Neuronal stem cell (in vitro differentiated cells): ENCODE data around the gene SLX4IP.

ENCODE experiments used
- DNase-seq: peaks from one replicate; pipeline ENCODE4 v3.0.0-alpha.2; 2013; ENCODE audit warnings: low spot score
- H2AFZ ChIP-seq: one replicate; pipeline ENCODE4 v1.6.1; 2013; ENCODE audit warnings: mild to moderate bottlenecking, low read length, inconsistent platforms
- H2AK5ac ChIP-seq: 2 replicates; pipeline ENCODE4 v1.6.1; 2013; ENCODE audit warnings: low read depth, mild to moderate bottlenecking, inconsistent platforms, low read length, moderate library complexity, mixed read lengths
- H2BK120ac ChIP-seq: 2 replicates; pipeline ENCODE4 v1.6.1; 2013; ENCODE audit warnings: low read depth, mild to moderate bottlenecking, inconsistent platforms, low read length, moderate library complexity, mixed read lengths
- H2BK12ac ChIP-seq: one replicate; pipeline ENCODE4 v1.6.1; 2013; ENCODE audit warnings: low read length, inconsistent platforms
- H2BK15ac ChIP-seq: 2 replicates; pipeline ENCODE4 v1.6.1; 2013; ENCODE audit warnings: mild to moderate bottlenecking, low read length, inconsistent platforms, mixed read lengths
- H2BK5ac ChIP-seq: one replicate; pipeline ENCODE4 v1.6.1; 2013; ENCODE audit warnings: inconsistent platforms, mild to moderate bottlenecking, low read length, moderate library complexity
- H3K14ac ChIP-seq: one replicate; pipeline ENCODE4 v1.6.1; 2013; ENCODE audit warnings: low read length, inconsistent platforms
- H3K18ac ChIP-seq: 2 replicates; pipeline ENCODE4 v1.6.1; 2013; ENCODE audit warnings: low read length, inconsistent platforms
- H3K23ac ChIP-seq: 2 replicates; pipeline ENCODE4 v1.6.1; 2013; ENCODE audit warnings: low read depth, mild to moderate bottlenecking, mixed read lengths, low read length, inconsistent platforms; ENCODE audit not compliant: poor library complexity
- H3K27ac ChIP-seq: replicated peaks from 3 replicates; pipeline ENCODE4 v1.5.1; 2013; ENCODE audit warnings: low read length, inconsistent platforms
- H3K27me3 ChIP-seq, 3 experiments: 2 replicates each; pipeline ENCODE4 v1.6.1; 2013; ENCODE audit warnings: low read length in 3 of 3, mild to moderate bottlenecking in 2 of 3, inconsistent platforms in 1 of 3, low read depth in 1 of 3, mixed read lengths in 1 of 3, moderate library complexity in 1 of 3; ENCODE audit not compliant: control insufficient read depth in 3 of 3, insufficient read depth in 3 of 3
- H3K36me3 ChIP-seq, 2 donors: replicated peaks in 1 of 2; 2 replicates each; pipeline ENCODE4 v1.6.1; 2013; ENCODE audit warnings: low read length in 2 of 2; ENCODE audit not compliant: control insufficient read depth in 2 of 2, insufficient read depth in 2 of 2
- H3K4ac ChIP-seq: 2 replicates; pipeline ENCODE4 v1.6.1; 2013; ENCODE audit warnings: inconsistent platforms, mild to moderate bottlenecking, low read length, moderate library complexity
- H3K4me1 ChIP-seq, 2 donors: 1 replicate in 1 of 2; 2 replicates in 1 of 2; pipeline ENCODE4 v1.6.1; 2013; ENCODE audit warnings: low read length in 2 of 2, low read depth in 1 of 2; ENCODE audit not compliant: control insufficient read depth in 2 of 2, insufficient read depth in 1 of 2
- H3K4me2 ChIP-seq: one replicate; pipeline ENCODE4 v1.6.1; 2013; ENCODE audit warnings: mild to moderate bottlenecking, low read length, inconsistent platforms; ENCODE audit not compliant: insufficient read depth, poor library complexity, severe bottlenecking
- H3K4me3 ChIP-seq, 2 donors: 2 replicates each; pipeline ENCODE4 v1.5.1; 2013; ENCODE audit warnings: low read length in 2 of 2, mild to moderate bottlenecking in 2 of 2, inconsistent platforms in 1 of 2, moderate library complexity in 1 of 2
- H3K79me1 ChIP-seq: one replicate; pipeline ENCODE4 v1.6.1; 2013; ENCODE audit warnings: low read depth, mild to moderate bottlenecking, inconsistent platforms, low read length, moderate library complexity
- H3K9ac ChIP-seq: one replicate; pipeline ENCODE4 v1.6.1; 2013; ENCODE audit warnings: mild to moderate bottlenecking, low read depth, low read length, inconsistent platforms; ENCODE audit not compliant: poor library complexity
- H3K9me3 ChIP-seq, 2 donors: replicated peaks in 1 of 2; 2 replicates each; pipeline versions ENCODE3 to v1.6.1; 2013; ENCODE audit warnings: low read length in 2 of 2, mild to moderate bottlenecking in 2 of 2, inconsistent platforms in 1 of 2, low read depth in 1 of 2, mixed read lengths in 1 of 2, moderate library complexity in 1 of 2; ENCODE audit not compliant: control insufficient read depth in 2 of 2, insufficient read depth in 1 of 2
- H4K8ac ChIP-seq: one replicate; pipeline ENCODE4 v1.6.1; 2013; ENCODE audit warnings: low read depth, mild to moderate bottlenecking, inconsistent platforms, low read length, moderate library complexity
- H4K91ac ChIP-seq: one replicate; pipeline ENCODE4 v1.6.1; 2013; ENCODE audit warnings: low read length, low read depth, mild to moderate bottlenecking, inconsistent platforms; ENCODE audit not compliant: poor library complexity
- WGBS, 2 donors: extraction: QIAGEN DNeasy Blood & Tissue Kit; methylation state at CpG; one replicate each; pipeline ENCODE4 v1.1.7; 2013; ENCODE audit warnings: missing lambda C conversion rate in 2 of 2, mixed read lengths in 1 of 2; ENCODE audit not compliant: insufficient read length in 2 of 2, insufficient replicate concordance in 1 of 2; ENCODE audit errors: extremely low coverage in 2 of 2; 5-methylcytosine and 5-hydroxymethylcytosine counted together

The SLX4IP gene

GRCh38 chr20:10590950-10591671, 156.0 kb downstream of the SLX4IP start:
- no CpG with 5 or more reads among the region's 1 CpG for WGBS, 2 donors
- H3K9ac ChIP-seq = no peak overlapping the region

GRCh38 chr20:10591946-10592521, 156.9 kb downstream of the SLX4IP start:
- Histone ChIP-seq H2BK5ac (no peak overlapping the region), H3K79me1 (no peaks in the 10 kb centered on the region), H3K4ac (no peak overlapping the region), H3K4me2 (no peak overlapping the region), H3K9ac (no peak overlapping the region), H3K27ac (no peak overlapping the region), H3K9me3 (no peaks in the 10 kb centered on the region), H4K8ac (no peak overlapping the region), H2BK120ac (no peak overlapping the region), H2AK5ac (no peak overlapping the region), H3K23ac (no peak overlapping the region), H4K91ac (no peak overlapping the region), H3K18ac (no peak overlapping the region), H3K14ac (no peak overlapping the region), H3K4me1 (peaks cover 0 to 2% of the 10 kb centered on the region in 2 donors), H3K36me3 (no peaks in the 10 kb centered on the region), H2AFZ (no peak overlapping the region), H3K27me3 (no peaks in the 10 kb centered on the region), H3K4me3 (no peak overlapping the region), H2BK12ac (no peak overlapping the region), H2BK15ac (no peak overlapping the region)
- DNase-seq = no peak
- no CpG with 5 or more reads among the region's 2 CpGs for WGBS, 2 donors

More at GRCh38 chr20:10590950-10591671, 156.0 kb downstream of the SLX4IP start:
- Histone ChIP-seq H3K4me2 (no peak overlapping the region), H3K27ac (no peak overlapping the region), H3K27me3 (no peaks in the 10 kb centered on the region), H2AK5ac (no peak overlapping the region), H3K4me3 (no peak overlapping the region), H2BK12ac (no peak overlapping the region), H3K9me3 (no peaks in the 10 kb centered on the region), H3K4ac (no peak overlapping the region), H4K8ac (no peak overlapping the region), H2AFZ (no peak overlapping the region), H3K79me1 (no peaks in the 10 kb centered on the region), H2BK120ac (no peak overlapping the region), H2BK5ac (no peak overlapping the region), H2BK15ac (no peak overlapping the region), H4K91ac (no peak overlapping the region), H3K36me3 (no peaks in the 10 kb centered on the region), H3K18ac (no peak overlapping the region), H3K4me1 (peaks cover 0 to 2% of the 10 kb centered on the region in 2 donors), H3K14ac (no peak overlapping the region), H3K23ac (no peak overlapping the region)
- no peak for DNase-seq

DNA sequence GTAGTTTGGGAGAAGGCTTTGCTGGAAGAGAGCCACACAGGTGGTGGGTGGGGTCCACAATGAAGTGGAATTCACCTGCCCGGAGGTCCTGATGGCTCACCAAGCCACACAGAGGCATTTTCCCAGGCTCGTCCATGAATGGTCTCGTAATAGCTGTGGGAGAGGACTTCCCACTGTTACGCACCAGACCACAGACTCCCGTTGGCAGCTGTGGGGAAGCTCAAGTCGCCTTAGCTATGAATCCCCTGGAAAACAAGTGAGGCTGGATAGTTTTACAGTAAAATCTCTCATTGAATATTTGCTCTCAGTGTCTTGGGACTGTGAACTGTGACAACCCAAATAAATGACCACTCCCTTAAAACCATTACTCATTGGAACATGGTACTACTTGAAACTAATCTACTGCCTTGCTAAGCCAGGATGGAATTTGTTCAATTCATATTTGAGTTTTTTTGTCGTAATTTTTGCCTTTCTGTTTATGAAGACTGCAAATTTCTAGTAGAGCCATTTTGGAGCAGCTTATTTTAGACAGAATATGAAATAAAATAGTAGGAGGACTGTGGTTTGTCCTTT, 159.3 kb downstream of the SLX4IP start:
- Histone ChIP-seq H2BK5ac (no peak overlapping the region), H2AFZ (no peak overlapping the region), H3K18ac (peak overlapping the region; percentile 2), H2BK12ac (no peak overlapping the region), H3K4me3 (no peak overlapping the region), H3K4me2 (no peak overlapping the region), H3K36me3 (no peaks in the 10 kb centered on the region), H2BK120ac (no peak overlapping the region), H2BK15ac (no peak overlapping the region), H3K79me1 (no peaks in the 10 kb centered on the region), H3K9me3 (no peaks in the 10 kb centered on the region), H3K27ac (no peak overlapping the region), H3K23ac (no peak overlapping the region), H3K27me3 (no peaks in the 10 kb centered on the region), H2AK5ac (no peak overlapping the region), H3K4ac (no peak overlapping the region), H4K91ac (no peak overlapping the region), H3K14ac (no peak overlapping the region), H3K4me1 (peaks cover 0 to 3% of the 10 kb centered on the region in 2 donors), H3K9ac (no peak overlapping the region), H4K8ac (no peak overlapping the region)
- DNase-seq = no peak
- WGBS, 2 donors = no CpG with 5 or more reads among the region's 7 CpGs

DNA sequence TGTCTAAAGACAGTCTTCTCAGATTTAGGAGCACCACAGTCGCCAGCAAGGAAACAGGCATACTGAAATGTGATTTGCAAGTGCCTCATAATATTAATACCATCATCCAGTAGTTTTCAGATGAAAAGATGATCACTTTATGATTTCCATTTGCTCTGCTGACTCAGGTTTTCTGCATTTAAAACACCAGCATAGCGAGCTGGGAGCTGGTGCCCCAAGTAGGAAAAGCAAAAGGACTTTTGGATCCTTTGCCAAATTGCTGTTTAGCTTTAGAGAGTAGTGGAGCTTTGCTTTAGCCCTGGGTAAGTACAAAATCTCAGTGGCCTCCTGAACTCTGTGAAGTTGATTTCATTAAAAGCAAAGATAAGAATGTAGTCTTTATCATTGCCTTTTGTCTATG, 160.2 kb downstream of the SLX4IP start:
- DNase-seq = no peak
- no peaks in the 10 kb centered on the region for H3K9me3 ChIP-seq
- H4K91ac ChIP-seq = no peak overlapping the region
- H3K23ac ChIP-seq = no peak overlapping the region
- H3K4me2 ChIP-seq = no peak overlapping the region
- no CpG with 5 or more reads among the region's 2 CpGs for WGBS, 2 donors
- H3K4me1 ChIP-seq = peaks cover 0 to 3% of the 10 kb centered on the region in 2 donors
- no peaks in the 10 kb centered on the region for H3K36me3 ChIP-seq
- H2AK5ac ChIP-seq = no peak overlapping the region
- H2BK15ac ChIP-seq = no peak overlapping the region
- no peak overlapping the region for H3K18ac ChIP-seq
- no peak overlapping the region for H2AFZ ChIP-seq
- H2BK5ac ChIP-seq = no peak overlapping the region
- no peak overlapping the region for H2BK120ac ChIP-seq
- no peak overlapping the region for H3K14ac ChIP-seq
- no peak overlapping the region for H3K9ac ChIP-seq
- no peak overlapping the region for H3K4me3 ChIP-seq
- H3K27ac ChIP-seq = no peak overlapping the region
- no peaks in the 10 kb centered on the region for H3K79me1 ChIP-seq
- H2BK12ac ChIP-seq = no peak overlapping the region
- no peaks in the 10 kb centered on the region for H3K27me3 ChIP-seq
- H3K4ac ChIP-seq = no peak overlapping the region
- no peak overlapping the region for H4K8ac ChIP-seq
